Activated CD8-positive, alpha-beta memory T cell treated with anti-CD3 and anti-CD28 coated beads, Interleukin-2, amount 10 ng/mL, durations not matched to agents 7 days and 5 days (primary cell): ENCODE data around the gene GPR65. TPM values are rescaled to one million over a fixed set of nuclear protein-coding genes. Genes with fewer than 3 reads are reported as not detected.
A peak's percentile ranks its signal among the peaks of the same experiment; 100 is the strongest.

ENCODE experiments used
- ATAC-seq: fragments of 150-1000 bp; cut with Tn5 transposase; one replicate; pipeline ENCODE4 v1.10.0; 2021; ENCODE audit warnings: moderate library complexity
- CTCF ChIA-PET: fragments of 350-600 bp; sonication (Branson Sonifier 250); formaldehyde crosslinking; loops from one replicate; lab custom pipeline; 2021; ENCODE audit warnings: antibody characterized with exemption; lab: Charles Lee
- DNase-seq: peaks from one replicate; pipeline ENCODE4 v3.0.0-alpha.2; 2020
- H3K27ac Mint-ChIP-seq: one replicate; pipeline ENCODE4 v1.8.0; 2021; ENCODE audit warnings: mild to moderate bottlenecking, mixed read lengths
- H3K27me3 Mint-ChIP-seq: one replicate; pipeline ENCODE4 v1.8.0; 2021; ENCODE audit warnings: mixed read lengths
- H3K36me3 Mint-ChIP-seq: one replicate; pipeline ENCODE4 v1.8.0; 2021; ENCODE audit warnings: mild to moderate bottlenecking, mixed read lengths
- H3K4me1 Mint-ChIP-seq: one replicate; pipeline ENCODE4 v1.8.0; 2021; ENCODE audit warnings: mixed read lengths
- H3K4me3 Mint-ChIP-seq: one replicate; pipeline ENCODE4 v1.8.0; 2021; ENCODE audit warnings: mild to moderate bottlenecking, moderate library complexity, mixed read lengths
- H3K9me3 Mint-ChIP-seq: one replicate; pipeline ENCODE4 v1.8.0; 2022; ENCODE audit warnings: low read depth, mixed read lengths
- total RNA-seq, 2 experiments: library from RNA; stranded (reverse); gene quantifications; one replicate each; pipeline ENCODE4 v1.2.3, GENCODE V29; 2021

The GPR65 gene
- total RNA-seq, 2 experiments from 2014 or later: 17.2 to 21.1 TPM

DNA sequence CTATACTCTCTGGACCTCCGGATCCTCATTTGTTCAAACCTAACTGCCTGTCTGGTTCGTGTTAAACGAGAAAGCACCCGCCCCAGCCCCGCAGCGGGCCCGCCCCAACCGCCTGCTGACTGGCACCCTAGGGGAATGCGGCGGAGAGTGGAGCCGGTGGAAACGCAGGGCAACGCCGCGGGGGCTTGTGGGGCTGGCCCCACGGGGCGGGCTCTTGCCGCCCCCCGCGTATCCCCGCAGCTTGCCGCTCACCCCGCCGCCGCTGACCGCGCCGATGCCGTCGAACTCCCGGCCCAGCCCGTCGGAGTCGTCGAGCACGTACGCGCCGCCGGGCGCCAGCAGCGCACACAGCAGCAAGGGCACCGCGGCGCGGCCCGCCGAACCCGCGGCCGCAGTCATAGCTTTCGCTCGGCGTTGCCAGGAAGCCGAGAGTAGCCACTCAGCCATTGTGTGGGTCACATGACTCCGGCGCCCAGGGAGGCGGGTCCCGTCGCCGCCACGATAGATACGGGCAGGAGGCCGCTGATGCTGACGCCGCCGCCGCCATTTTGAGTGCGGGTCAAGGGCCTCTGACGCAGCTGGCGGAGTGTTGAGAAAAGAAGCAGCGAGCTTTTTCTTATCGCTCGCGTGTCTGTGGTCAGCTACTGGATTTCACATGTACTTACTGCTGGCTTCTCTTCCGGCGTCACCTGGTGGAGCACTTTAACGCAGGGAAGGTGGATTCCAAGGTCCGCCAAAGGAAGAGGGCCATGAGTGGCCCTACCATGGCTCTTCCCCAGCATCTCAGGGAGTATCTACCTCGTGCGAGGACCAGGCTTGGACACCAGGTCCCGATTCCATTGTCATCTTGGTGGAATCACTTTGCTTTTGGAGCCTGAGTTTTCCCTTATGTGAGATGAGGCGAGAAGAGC is 12.0 kb upstream of the GPR65 start, which contains the start of gene GALC:
Gene GALC (minus strand): TSS at position 465 of the 911 bp plus-strand sequence. CDS start 18 bp downstream, at position 447.
- CTCF ChIA-PET: interaction anchor here (1.1 to 5.4 kb wide), 5 partner anchors 9 to 48 kb away, joined by 3 to 47 read pairs (median 23); partner anchors contain the start of gene GPR65
- Mint-ChIP-seq H3K9me3 (no peaks in the 10 kb centered on the region), H3K27me3 (no peaks in the 10 kb centered on the region), H3K36me3 (peaks cover 5% of the 10 kb centered on the region), H3K4me1 (peaks cover 53% of the 10 kb centered on the region), H3K4me3 (peak within 1 kb of the TSS; percentile 93), H3K27ac (peak within 1 kb of the TSS; percentile 96)
- ATAC-seq (peak; percentile 90), DNase-seq (peak; percentile 98)

DNA sequence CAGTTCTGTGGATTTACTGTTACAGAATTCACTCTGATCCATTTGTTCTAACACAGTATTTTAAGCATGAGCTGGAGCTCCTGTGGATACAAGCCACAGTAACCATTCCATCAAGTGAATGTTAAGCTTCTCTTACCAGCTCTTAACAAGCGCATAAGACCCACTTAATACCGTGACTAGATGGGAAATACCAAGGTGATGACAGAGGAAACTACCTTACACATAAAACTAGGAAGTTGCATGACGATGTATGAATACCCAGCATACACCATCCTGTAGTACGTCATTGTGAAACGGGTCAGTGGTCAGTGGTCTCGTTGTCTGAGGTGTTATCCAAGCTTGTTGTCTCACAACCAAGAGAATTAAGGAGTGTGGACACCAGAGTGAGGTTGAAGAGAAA is 10.0 kb upstream of the GPR65 start:
- peak; percentile 42 for ATAC-seq
- Mint-ChIP-seq H3K4me1 (peaks cover 65% of the 10 kb centered on the region), H3K27ac (peak overlapping the region; percentile 96), H3K9me3 (no peaks in the 10 kb centered on the region), H3K36me3 (peaks cover 5% of the 10 kb centered on the region), H3K4me3 (peak overlapping the region; percentile 55), H3K27me3 (no peaks in the 10 kb centered on the region)
- DNase-seq: peak; percentile 88
- CTCF ChIA-PET: interaction anchor here (1.4 to 5.4 kb wide), 3 partner anchors 10 to 50 kb away, joined by 6 to 47 read pairs (median 25); partner anchors contain the start of gene GPR65

DNA sequence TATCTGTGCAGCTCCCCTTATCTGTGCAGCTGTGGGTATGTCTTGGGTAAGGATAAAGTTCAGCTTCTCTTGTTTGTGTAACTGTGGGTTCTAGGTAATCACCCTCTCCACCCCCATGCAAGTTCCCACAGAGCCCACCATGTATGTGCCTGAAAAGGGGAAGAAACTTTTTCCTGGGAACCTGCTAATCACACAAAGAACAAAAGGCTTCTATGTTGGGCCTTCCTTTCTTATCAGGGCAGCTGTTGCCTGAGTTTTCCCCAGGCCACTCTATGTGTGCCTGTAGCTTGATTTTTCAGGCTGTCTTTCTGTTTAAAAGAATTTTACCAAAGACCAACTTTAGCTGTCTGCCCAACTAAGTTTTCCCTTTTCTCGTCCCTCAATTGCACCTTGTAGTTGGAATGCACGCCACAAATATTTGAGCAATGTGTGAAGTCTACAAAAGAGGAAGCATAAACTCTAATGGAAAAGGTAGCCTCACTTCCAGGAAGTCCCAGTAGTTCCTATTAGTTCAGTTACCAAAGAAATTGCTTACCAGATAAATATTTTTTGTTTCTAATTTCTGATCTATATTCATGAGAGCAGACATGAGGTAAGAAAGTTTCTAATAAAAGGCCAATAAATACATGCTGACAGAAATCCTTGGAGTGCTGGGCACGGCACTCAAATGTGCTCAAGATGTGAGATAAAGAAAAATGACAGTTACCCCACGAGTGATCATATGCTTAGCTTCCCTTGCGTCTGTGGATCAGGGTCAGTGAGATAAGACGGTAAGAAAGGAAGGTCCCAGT is 9.2 kb upstream of the GPR65 start:
- Mint-ChIP-seq H3K36me3 (peaks cover 5% of the 10 kb centered on the region), H3K27ac (peak overlapping the region; percentile 96), H3K27me3 (no peaks in the 10 kb centered on the region), H3K4me3 (peak overlapping the region; percentile 55), H3K4me1 (peaks cover 63% of the 10 kb centered on the region), H3K9me3 (no peaks in the 10 kb centered on the region)
- ATAC-seq (no peak), DNase-seq (no peak)
- CTCF ChIA-PET: interaction anchor here (1.4 to 5.4 kb wide), 3 partner anchors 9 to 50 kb away, joined by 6 to 47 read pairs (median 25); partner anchors contain the start of gene GPR65

DNA sequence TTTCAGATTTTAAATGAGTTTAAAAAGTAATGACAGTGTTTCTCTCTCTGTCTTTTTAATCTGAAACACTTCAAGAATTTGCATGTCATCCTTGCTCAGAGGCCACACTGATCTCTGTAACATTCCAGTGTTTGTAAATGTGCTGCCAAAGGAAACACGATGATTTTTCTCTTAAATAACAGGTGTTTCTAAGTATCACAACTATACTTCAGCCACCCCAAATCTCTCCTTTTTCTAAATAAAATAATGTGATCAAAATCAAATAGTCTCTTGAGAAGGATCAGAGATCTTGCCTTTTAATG is 8.7 kb upstream of the GPR65 start:
- H3K4me1 Mint-ChIP-seq: peaks cover 62% of the 10 kb centered on the region
- no peak overlapping the region for H3K27ac Mint-ChIP-seq
- no peak overlapping the region for H3K4me3 Mint-ChIP-seq
- ATAC-seq (no peak), DNase-seq (no peak)
- H3K36me3 Mint-ChIP-seq: peaks cover 2% of the 10 kb centered on the region
- H3K27me3 Mint-ChIP-seq: no peaks in the 10 kb centered on the region
- H3K9me3 Mint-ChIP-seq: no peaks in the 10 kb centered on the region
- CTCF ChIA-PET: interaction anchor here (5.4 kb wide), 1 partner anchor 9 kb away, joined by 47 read pairs; the partner anchor contains the start of gene GPR65

DNA sequence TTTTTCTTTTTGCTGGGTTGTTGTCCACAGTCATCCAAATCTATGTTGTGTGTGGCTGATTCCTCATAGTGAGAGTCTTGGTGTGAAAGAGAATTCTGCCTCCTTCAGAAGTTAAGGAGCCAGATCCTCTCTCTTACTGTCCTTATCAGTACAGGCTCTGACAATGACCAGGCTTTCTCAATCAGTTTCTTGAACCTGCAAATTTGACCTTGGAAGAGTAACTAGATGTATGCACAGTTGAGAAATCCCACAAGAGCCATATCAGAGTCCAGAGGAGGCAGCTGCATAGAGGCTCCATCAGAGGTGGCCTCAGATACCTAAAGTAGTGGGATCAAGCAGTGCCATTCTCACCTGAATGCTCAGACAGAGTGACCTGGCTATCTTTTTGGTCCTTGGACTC is 6.5 kb upstream of the GPR65 start:
- Mint-ChIP-seq H3K36me3 (peaks cover 7% of the 10 kb centered on the region), H3K27me3 (no peaks in the 10 kb centered on the region), H3K4me3 (no peak overlapping the region), H3K9me3 (no peaks in the 10 kb centered on the region), H3K27ac (no peak overlapping the region), H3K4me1 (peaks cover 64% of the 10 kb centered on the region)
- no peak for ATAC-seq
- CTCF ChIA-PET: no interaction called here
- no peak for DNase-seq

GRCh38 chr14:87999277-87999676 is 5.7 kb upstream of the GPR65 start:
- ATAC-seq (no peak), DNase-seq (no peak)
- no peaks in the 10 kb centered on the region for H3K9me3 Mint-ChIP-seq
- CTCF ChIA-PET: no interaction called here
- H3K27me3 Mint-ChIP-seq: no peaks in the 10 kb centered on the region
- no peak overlapping the region for H3K4me3 Mint-ChIP-seq
- H3K36me3 Mint-ChIP-seq: peaks cover 7% of the 10 kb centered on the region
- peaks cover 61% of the 10 kb centered on the region for H3K4me1 Mint-ChIP-seq
- no peak overlapping the region for H3K27ac Mint-ChIP-seq

GRCh38 chr14:88002421-88003075 is 2.4 kb upstream of the GPR65 start:
- no peaks in the 10 kb centered on the region for H3K27me3 Mint-ChIP-seq
- peak overlapping the region; percentile 76 for H3K27ac Mint-ChIP-seq
- no peak for ATAC-seq
- CTCF ChIA-PET: interaction anchor here (0.8 to 5.5 kb wide), 2 partner anchors 9 to 10 kb away, joined by 3 to 47 read pairs; partner anchors contain the start of gene GALC
- H3K4me3 Mint-ChIP-seq: peak overlapping the region; percentile 1
- DNase-seq: peak; percentile 51
- peaks cover 18% of the 10 kb centered on the region for H3K36me3 Mint-ChIP-seq
- H3K4me1 Mint-ChIP-seq: peaks cover 47% of the 10 kb centered on the region
- H3K9me3 Mint-ChIP-seq: no peaks in the 10 kb centered on the region

DNA sequence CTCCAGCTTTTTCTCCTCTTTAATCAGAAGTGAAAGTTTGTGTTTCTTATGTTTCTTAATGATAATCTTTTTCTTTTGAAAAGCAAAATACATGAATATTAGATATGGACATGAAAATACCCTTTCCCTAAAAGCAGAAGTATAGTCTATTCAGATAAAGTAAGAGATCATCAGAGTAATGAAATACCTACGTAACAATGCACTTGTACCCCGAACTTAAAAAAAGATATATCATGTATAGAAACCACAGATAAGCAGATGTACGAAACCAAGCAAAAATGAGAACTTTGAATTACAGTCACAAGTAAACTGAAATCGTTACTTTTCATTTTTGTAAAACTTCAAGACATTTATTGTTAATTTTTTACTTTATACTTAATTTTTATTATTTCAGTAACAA is 1.5 kb upstream of the GPR65 start:
- H3K4me3 Mint-ChIP-seq: peak overlapping the region; percentile 28
- peaks cover 51% of the 10 kb centered on the region for H3K4me1 Mint-ChIP-seq
- no peaks in the 10 kb centered on the region for H3K27me3 Mint-ChIP-seq
- CTCF ChIA-PET: interaction anchor here (5.5 kb wide), 1 partner anchor 10 kb away, joined by 47 read pairs; the partner anchor contains the start of gene GALC
- ATAC-seq (no peak), DNase-seq (no peak)
- peak overlapping the region; percentile 76 for H3K27ac Mint-ChIP-seq
- H3K36me3 Mint-ChIP-seq: peaks cover 25% of the 10 kb centered on the region
- H3K9me3 Mint-ChIP-seq: no peaks in the 10 kb centered on the region

GRCh38 chr14:88004506-88005036 is 364 bp upstream of the GPR65 start:
- Mint-ChIP-seq H3K9me3 (no peaks in the 10 kb centered on the region), H3K36me3 (peaks cover 35% of the 10 kb centered on the region), H3K27me3 (no peaks in the 10 kb centered on the region), H3K4me1 (peaks cover 51% of the 10 kb centered on the region), H3K27ac (peak overlapping the region; percentile 83), H3K4me3 (peak overlapping the region; percentile 95)
- ATAC-seq (no peak), DNase-seq (no peak)
- CTCF ChIA-PET: interaction anchor here (1.9 to 5.5 kb wide), 4 partner anchors 11 to 164 kb away, joined by 5 to 47 read pairs (median 10); partner anchors contain the start of gene GALC

DNA sequence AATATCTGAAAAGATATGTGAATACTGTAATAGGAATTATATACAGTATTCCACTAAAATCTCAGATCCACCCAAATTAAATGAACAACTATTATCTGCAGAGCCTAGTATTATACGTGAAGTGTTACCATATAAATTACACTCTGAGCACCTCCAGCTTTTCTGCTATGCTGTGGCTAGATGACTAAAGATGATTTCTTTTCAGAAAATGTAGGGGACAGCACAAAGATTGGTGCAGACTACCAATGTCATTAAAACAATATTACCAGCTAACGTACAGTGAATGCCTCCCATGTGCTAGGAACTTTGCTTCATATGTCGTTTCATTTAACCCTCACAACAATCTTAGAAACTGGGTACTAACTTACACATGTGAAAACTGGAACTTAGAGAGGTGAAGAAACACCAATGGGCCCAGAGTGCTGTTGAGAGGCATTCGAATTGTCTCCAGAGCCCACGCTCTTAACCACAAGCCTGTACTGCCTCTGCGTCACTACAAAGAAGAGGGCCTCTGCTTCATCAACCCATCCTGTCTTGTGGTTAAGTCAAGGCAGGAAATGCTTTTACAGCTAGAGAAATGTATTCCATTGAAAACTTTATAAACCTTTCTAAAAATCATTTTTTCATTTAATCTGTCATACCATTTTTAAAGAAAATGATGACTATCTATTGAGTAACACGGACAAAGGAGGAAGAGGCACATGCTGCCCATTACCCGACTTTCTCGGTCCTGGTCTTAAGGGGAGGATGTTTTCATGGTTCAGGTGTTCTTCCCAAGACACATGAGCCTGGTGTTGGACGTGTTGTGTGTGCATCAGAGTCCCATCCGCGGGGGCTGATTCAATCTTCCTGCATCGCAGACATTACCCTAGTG is 1.3 kb downstream of the GPR65 start:
- peak; percentile 87 for DNase-seq
- H3K9me3 Mint-ChIP-seq: no peaks in the 10 kb centered on the region
- CTCF ChIA-PET: interaction anchor here (1.0 to 5.5 kb wide), 6 partner anchors 10 to 162 kb away, joined by 3 to 47 read pairs (median 6); partner anchors contain the start of gene GALC
- H3K27me3 Mint-ChIP-seq: no peaks in the 10 kb centered on the region
- peak overlapping the region; percentile 95 for H3K4me3 Mint-ChIP-seq
- H3K27ac Mint-ChIP-seq: peak overlapping the region; percentile 97
- peaks cover 64% of the 10 kb centered on the region for H3K4me1 Mint-ChIP-seq
- peaks cover 49% of the 10 kb centered on the region for H3K36me3 Mint-ChIP-seq
- peak; percentile 93 for ATAC-seq

GRCh38 chr14:88007608-88008007 is 2.7 kb downstream of the GPR65 start:
- Mint-ChIP-seq H3K36me3 (peaks cover 54% of the 10 kb centered on the region), H3K9me3 (no peaks in the 10 kb centered on the region), H3K27me3 (no peaks in the 10 kb centered on the region), H3K4me3 (peak overlapping the region; percentile 95), H3K4me1 (peaks cover 66% of the 10 kb centered on the region), H3K27ac (peak overlapping the region; percentile 81)
- DNase-seq: no peak
- CTCF ChIA-PET: interaction anchor here (1.0 to 5.5 kb wide), 3 partner anchors 14 to 61 kb away, joined by 3 to 47 read pairs (median 14); partner anchors contain the start of gene GALC
- no peak for ATAC-seq
